ENCODE results near the gene FYB1.

DNA sequence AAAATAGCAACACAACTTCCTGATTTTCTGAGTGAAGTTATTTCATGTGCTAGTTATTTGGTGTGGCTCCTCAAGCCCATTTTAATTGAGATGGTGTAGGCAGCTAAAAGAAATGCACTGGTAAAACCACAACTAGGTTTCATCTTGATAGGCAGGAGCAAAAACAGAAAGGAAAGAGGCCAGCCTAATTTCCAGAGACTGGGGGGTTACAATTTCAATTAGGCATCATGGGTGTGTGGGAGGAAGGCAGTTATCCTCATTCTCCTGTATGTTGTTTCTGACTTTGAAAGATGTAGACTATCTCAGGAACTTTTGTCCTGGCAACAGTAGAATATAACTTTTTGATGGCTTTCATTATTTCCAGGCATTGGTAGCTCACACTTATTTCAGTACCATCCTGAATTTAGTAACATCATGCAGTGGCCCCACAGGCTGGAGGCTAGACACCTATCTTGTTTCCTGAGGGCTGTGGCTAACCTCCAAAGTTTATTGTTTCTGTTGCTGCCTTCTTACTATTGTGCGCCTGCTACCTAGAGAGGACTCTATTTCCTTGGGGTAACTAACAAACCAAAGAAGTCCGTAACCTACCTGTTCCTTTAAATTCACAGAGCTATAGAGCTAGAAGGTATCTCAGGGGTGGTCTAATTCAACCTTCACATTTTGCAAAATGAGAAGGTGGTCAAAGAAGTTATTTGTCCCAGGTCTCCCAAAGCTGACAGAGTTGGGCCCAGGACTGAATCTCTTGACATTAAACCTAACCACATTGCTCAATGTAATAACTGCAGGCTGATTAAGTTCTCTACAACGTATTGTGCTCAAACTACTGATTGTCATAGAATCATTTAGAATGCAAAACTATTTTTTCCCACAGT lies 42.4 kb downstream of the FYB1 start:
- TF ChIP-seq CTCF (IDR thresholded peaks at IDR 0.05) (no peak), TCF7L2 (IDR thresholded peaks at IDR 0.05; ENCODE audit: low read depth, low read length) (no peak), POLR2AphosphoS5 (IDR thresholded peaks at IDR 0.05; ENCODE audit: low read depth, low read length) (no peak)

All from Panc1 (cell line).